B cell (primary cell): ENCODE measurements around the gene ATAD3B. TPM values are rescaled to one million over a fixed set of nuclear protein-coding genes. Genes with fewer than 3 reads are reported as not detected.
"Not testable (repeated sequence)": the region's sequence is repeated elsewhere in the genome, so short reads cannot be mapped to it uniquely, and the experiment has no call there.

Experiments used
- ATAC-seq: fragments of 200-7000 bp; cut with Tn5 transposase; one replicate; pipeline ENCODE4 v1.10.0; 2021; ENCODE audit warnings: low read depth, mild to moderate bottlenecking, moderate number of reproducible peaks, moderate library complexity
- CTCF ChIA-PET: fragments of 350-600 bp; sonication (Branson Sonifier 250); formaldehyde crosslinking; loops from one replicate; lab custom pipeline; 2021; ENCODE audit warnings: antibody characterized with exemption, inconsistent platforms; lab: Charles Lee
- POLR2A ChIA-PET: fragments of 350-600 bp; sonication (Branson Sonifier 250); formaldehyde crosslinking; loops from one replicate; lab custom pipeline; 2021; ENCODE audit warnings: antibody characterized with exemption; lab: Charles Lee
- DNase-seq: peaks from one replicate; pipeline ENCODE4 v3.0.0; 2013
- H2AFZ ChIP-seq: 2 replicates; pipeline ENCODE4 v1.6.1; 2012; ENCODE audit warnings: mild to moderate bottlenecking, low read depth, low read length; ENCODE audit not compliant: insufficient read depth, poor library complexity, severe bottlenecking
- H3K27ac ChIP-seq, 2 donors: 1 replicate in 1 of 2; 2 replicates in 1 of 2; pipeline ENCODE4 v1.5.1; 2012 to 2013; ENCODE audit warnings: low read length in 2 of 2, mild to moderate bottlenecking in 2 of 2, moderate library complexity in 1 of 2
- H3K27me3 ChIP-seq, 4 experiments: fragments of 200-600 bp in 1 of 4; sonication (generic) in 1 of 4; replicated peaks in 1 of 4; 1 replicate in 2 of 4; 2 replicates in 2 of 4; pipeline versions ENCODE4 v1.6.1 to v1.7.0; 2013 to 2016; ENCODE audit warnings: low read length in 3 of 4, mild to moderate bottlenecking in 2 of 4, mixed read lengths in 1 of 4, moderate library complexity in 1 of 4; ENCODE audit not compliant: insufficient read depth in 4 of 4, control insufficient read depth in 3 of 4; ENCODE audit errors: control extremely low read depth in 1 of 4
- H3K36me3 ChIP-seq, 2 experiments: replicated peaks in 1 of 2; 1 replicate in 1 of 2; 2 replicates in 1 of 2; pipeline versions ENCODE4 v1.6.1 to v1.7.1; 2013; ENCODE audit warnings: low read length in 1 of 2; ENCODE audit not compliant: insufficient read depth in 2 of 2, control insufficient read depth in 1 of 2; ENCODE audit errors: control extremely low read depth in 1 of 2, extremely low read depth in 1 of 2
- H3K4me1 ChIP-seq, 2 donors: fragments of 200-600 bp in 1 of 2; sonication (generic) in 1 of 2; 1 replicate in 1 of 2; 2 replicates in 1 of 2; pipeline versions ENCODE4 v1.5.1 to v1.6.1; 2013 to 2017; ENCODE audit warnings: low read length in 2 of 2; ENCODE audit not compliant: control insufficient read depth in 2 of 2, insufficient read depth in 2 of 2
- H3K4me2 ChIP-seq: replicated peaks from 2 replicates; pipeline ENCODE3; 2012; ENCODE audit warnings: mild to moderate bottlenecking, low read depth, low read length; ENCODE audit not compliant: poor library complexity, severe bottlenecking
- H3K4me3 ChIP-seq, 5 experiments: fragments of 200-600 bp in 1 of 5; sonication (generic) in 1 of 5; 1 replicate in 3 of 5; 2 replicates in 2 of 5; pipeline versions ENCODE4 v1.5.1 to v1.7.0; 2011 to 2016; ENCODE audit warnings: low read length in 4 of 5, mild to moderate bottlenecking in 4 of 5, low read depth in 2 of 5, control low read depth in 1 of 5, moderate library complexity in 1 of 5; ENCODE audit not compliant: insufficient read depth in 1 of 5; ENCODE audit errors: control extremely low read depth in 1 of 5, extremely low read depth in 1 of 5
- H3K79me2 ChIP-seq: fragments of 200-600 bp; sonication (generic); one replicate; pipeline ENCODE4 v1.6.0; 2016; ENCODE audit warnings: low read length; ENCODE audit not compliant: control insufficient read depth, insufficient read depth
- H3K9ac ChIP-seq: fragments of 200-600 bp; sonication (generic); 2 replicates; pipeline ENCODE4 v1.6.1; 2017; ENCODE audit warnings: mild to moderate bottlenecking, low read length, moderate library complexity
- H3K9me3 ChIP-seq, 3 donors: one replicate each; pipeline versions ENCODE4 v1.6.1 to v1.7.1; 2013; ENCODE audit warnings: low read length in 2 of 3; ENCODE audit not compliant: control insufficient read depth in 2 of 3, insufficient read depth in 1 of 3; ENCODE audit errors: control extremely low read depth in 1 of 3
- H4K20me1 ChIP-seq: 2 replicates; pipeline ENCODE4 v1.6.0; 2012; ENCODE audit warnings: mild to moderate bottlenecking, low read length; ENCODE audit not compliant: insufficient read depth, control insufficient read depth, poor library complexity, severe bottlenecking
- H3K27ac Mint-ChIP-seq: one replicate; pipeline ENCODE4 v1.8.0; 2021; ENCODE audit warnings: mixed read lengths
- H3K27me3 Mint-ChIP-seq: one replicate; pipeline ENCODE4 v1.8.0; 2021; ENCODE audit warnings: mixed read lengths
- H3K4me1 Mint-ChIP-seq: one replicate; pipeline ENCODE4 v1.8.0; 2021; ENCODE audit warnings: mixed read lengths
- H3K4me3 Mint-ChIP-seq: one replicate; pipeline ENCODE4 v1.8.0; 2021; ENCODE audit warnings: mixed read lengths
- H3K9me3 Mint-ChIP-seq: one replicate; pipeline ENCODE4 v1.8.0; 2022; ENCODE audit warnings: mixed read lengths; ENCODE audit not compliant: insufficient read depth
- EZH2 ChIP-seq: IDR thresholded peaks from 2 replicates; pipeline ENCODE4 v1.6.1; 2012; ENCODE audit warnings: borderline replicate concordance, low read depth, mild to moderate bottlenecking, moderate library complexity, low read length; ENCODE audit not compliant: insufficient read depth, poor library complexity, severe bottlenecking
- WGBS: methylation state at CpG from one replicate; pipeline ENCODE4 v1.1.5; 2013; ENCODE audit warnings: missing lambda C conversion rate; ENCODE audit not compliant: insufficient coverage; 5-methylcytosine and 5-hydroxymethylcytosine counted together
- intact Hi-C: fragments of 100-400 bp; cut with micrococcal nuclease; formaldehyde crosslinking; loops from one replicate; pipeline ENCODE4 v1.10.0; 2022
- polyA plus RNA-seq: library from polyadenylated mRNA; depleted of rRNA; stranded (reverse); fragments of >200 nt; gene quantifications from 2 replicates; pipeline ENCODE4 v1.2.3, GENCODE V29; 2012
- total RNA-seq, 2 donors: library from RNA; stranded (reverse); fragments of 120-200 nt in 1 of 2; gene quantifications; 1 replicate in 1 of 2; 2 replicates in 1 of 2; pipeline versions ENCODE4 v1.2.3 to v1.2.4, GENCODE V29; 2013 to 2022
- TF ChIP-seq, protein P1 (sequence below): fragments of 200-600 bp; IDR thresholded peaks from one replicate; pipeline ENCODE4 v1.8.0; 2022; ENCODE audit warnings: antibody characterized with exemption, mild to moderate bottlenecking

ATAD3B gene
- total and polyA plus RNA-seq, 2 donors (not counting 1 experiment from before 2014, with no cell fraction given), result 50.9 to 51.5 TPM

DNA sequence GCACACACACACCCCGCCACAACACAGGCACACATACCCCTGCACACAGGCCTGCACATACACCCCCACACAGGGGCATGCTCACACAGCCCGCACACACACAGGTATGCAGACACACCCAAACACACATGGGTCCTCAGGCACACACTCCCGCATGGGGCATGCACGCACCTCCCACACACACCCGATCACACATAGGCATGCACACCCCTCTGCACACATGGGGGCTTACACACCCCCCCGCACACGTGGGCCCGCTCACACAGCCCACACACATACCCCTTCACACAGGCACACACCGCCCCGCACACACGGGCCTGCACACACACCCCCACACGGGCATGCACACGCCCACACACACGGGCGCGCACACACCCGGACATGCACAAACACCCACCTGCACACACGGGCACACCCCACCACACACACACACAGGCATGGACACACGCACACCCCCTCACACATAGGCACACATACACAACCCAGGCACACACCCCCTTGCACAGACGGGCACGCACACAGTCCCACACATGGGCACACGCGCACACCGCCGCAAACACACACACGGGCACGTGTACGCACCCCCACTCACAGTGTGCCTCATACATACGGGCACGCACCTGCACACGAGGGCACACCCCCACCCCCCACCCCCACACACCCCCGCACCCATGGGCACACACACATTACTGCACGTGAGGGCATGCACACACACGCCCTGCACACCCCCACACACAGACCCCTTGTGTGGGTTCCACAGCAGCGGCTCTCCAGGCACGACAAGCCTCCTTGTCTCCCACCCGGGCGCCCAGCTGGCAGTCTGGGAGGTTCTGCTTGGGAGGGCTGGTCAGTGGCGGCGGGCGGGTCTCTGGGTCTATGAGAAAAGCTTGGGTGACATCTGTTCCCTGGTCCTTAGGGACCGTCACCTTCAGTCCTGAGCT, 8.3 kb downstream of the ATAD3B start:
- CTCF ChIA-PET, result no interaction called here
- POLR2A ChIA-PET, result no interaction called here
- Histone ChIP-seq H3K4me3 (no peak overlapping the region), H3K27me3 (no peaks in the 10 kb centered on the region), H3K79me2 (peaks cover 34% of the 10 kb centered on the region), H3K9ac (no peak overlapping the region), H2AFZ (no peak overlapping the region), H3K4me1 (no peaks in the 10 kb centered on the region), H3K36me3 (peaks cover 0 to 37% of the 10 kb centered on the region in 2 experiments), H3K4me2 (no peak overlapping the region), H3K9me3 (no peaks in the 10 kb centered on the region), H4K20me1 (peaks cover 15% of the 10 kb centered on the region), H3K27ac (no peak overlapping the region)
- Mint-ChIP-seq H3K27ac (no peak overlapping the region), H3K27me3 (no peaks in the 10 kb centered on the region), H3K9me3 (no peaks in the 10 kb centered on the region), H3K4me3 (no peak overlapping the region), H3K4me1 (peaks cover 2% of the 10 kb centered on the region)
- no peak for TF ChIP-seq EZH2
- TF ChIP-seq, protein P1, sequence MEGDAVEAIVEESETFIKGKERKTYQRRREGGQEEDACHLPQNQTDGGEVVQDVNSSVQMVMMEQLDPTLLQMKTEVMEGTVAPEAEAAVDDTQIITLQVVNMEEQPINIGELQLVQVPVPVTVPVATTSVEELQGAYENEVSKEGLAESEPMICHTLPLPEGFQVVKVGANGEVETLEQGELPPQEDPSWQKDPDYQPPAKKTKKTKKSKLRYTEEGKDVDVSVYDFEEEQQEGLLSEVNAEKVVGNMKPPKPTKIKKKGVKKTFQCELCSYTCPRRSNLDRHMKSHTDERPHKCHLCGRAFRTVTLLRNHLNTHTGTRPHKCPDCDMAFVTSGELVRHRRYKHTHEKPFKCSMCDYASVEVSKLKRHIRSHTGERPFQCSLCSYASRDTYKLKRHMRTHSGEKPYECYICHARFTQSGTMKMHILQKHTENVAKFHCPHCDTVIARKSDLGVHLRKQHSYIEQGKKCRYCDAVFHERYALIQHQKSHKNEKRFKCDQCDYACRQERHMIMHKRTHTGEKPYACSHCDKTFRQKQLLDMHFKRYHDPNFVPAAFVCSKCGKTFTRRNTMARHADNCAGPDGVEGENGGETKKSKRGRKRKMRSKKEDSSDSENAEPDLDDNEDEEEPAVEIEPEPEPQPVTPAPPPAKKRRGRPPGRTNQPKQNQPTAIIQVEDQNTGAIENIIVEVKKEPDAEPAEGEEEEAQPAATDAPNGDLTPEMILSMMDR, result no peak
- intact Hi-C loops, result no loop called here
- DNase-seq (no peak), ATAC-seq (no peak)
- 96% methylated on average over 35 of the region's 42 CpGs for WGBS

DNA sequence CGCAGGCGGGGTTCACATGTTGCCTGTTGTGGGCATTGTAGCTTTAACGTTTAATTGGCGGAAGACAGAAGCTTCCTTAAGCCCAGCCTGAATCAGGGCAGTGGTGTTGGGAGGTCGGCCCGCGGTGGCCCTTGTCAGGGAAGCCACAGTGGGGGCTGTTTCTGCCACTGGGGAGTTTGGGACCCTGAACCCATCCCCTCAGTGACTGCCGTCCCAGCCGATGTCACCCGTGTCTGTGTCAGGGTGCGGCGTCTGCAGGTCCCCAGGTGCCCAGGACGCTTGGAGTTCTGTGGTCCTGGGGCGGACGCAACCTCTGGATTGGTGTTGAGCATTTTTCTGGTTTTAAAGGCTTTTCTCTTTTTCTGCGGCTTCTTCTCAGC, 8.9 kb downstream of the ATAD3B start:
- H3K4me3 Mint-ChIP-seq, H3K9me3 Mint-ChIP-seq, H3K9me3 ChIP-seq, POLR2A ChIA-PET, H3K9ac ChIP-seq, DNase-seq, H2AFZ ChIP-seq, H3K27me3 Mint-ChIP-seq, CTCF ChIA-PET, ATAC-seq, H3K4me1 Mint-ChIP-seq, H3K27me3 ChIP-seq, H3K27ac ChIP-seq, H3K27ac Mint-ChIP-seq, H3K4me3 ChIP-seq, H3K4me2 ChIP-seq, H3K4me1 ChIP-seq, intact Hi-C loops: not testable (repeated sequence)
- peaks cover 29% of the 10 kb centered on the region for H3K79me2 ChIP-seq
- WGBS, result 97% methylated on average over 13 of the region's 16 CpGs
- H4K20me1 ChIP-seq, result peaks cover 15% of the 10 kb centered on the region
- H3K36me3 ChIP-seq, result peaks cover 0 to 37% of the 10 kb centered on the region in 2 experiments

DNA sequence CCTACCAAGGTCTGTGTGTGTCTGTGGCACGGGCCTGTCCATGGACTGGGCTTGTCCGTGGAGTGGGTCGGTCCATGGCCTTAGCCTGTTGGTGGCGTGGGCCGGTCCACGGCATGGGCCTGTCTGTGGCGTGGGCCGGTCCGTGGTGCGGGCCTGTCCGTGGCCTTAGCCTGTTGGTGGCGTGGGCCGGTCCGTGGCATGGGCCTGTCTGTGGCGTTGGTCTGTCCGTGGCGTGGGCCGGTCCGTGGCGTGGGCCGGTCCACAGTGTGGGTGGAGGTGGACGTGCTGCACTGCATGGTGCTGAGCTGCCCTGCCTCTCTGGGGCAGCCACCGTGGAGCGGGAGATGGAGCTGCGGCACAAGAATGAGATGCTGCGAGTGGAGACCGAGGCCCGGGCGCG, 10.2 kb downstream of the ATAD3B start:
- H3K4me1 Mint-ChIP-seq, DNase-seq, H3K27me3 ChIP-seq, H3K4me3 ChIP-seq, H3K4me2 ChIP-seq, H3K27ac Mint-ChIP-seq, H3K27ac ChIP-seq, H3K9me3 ChIP-seq, H3K9ac ChIP-seq, CTCF ChIA-PET, H2AFZ ChIP-seq, H3K4me3 Mint-ChIP-seq, H3K9me3 Mint-ChIP-seq, H3K27me3 Mint-ChIP-seq, H4K20me1 ChIP-seq, H3K4me1 ChIP-seq, intact Hi-C loops, POLR2A ChIA-PET, ATAC-seq: not testable (repeated sequence)
- Histone ChIP-seq H3K36me3 (peaks cover 0 to 37% of the 10 kb centered on the region in 2 experiments), H3K79me2 (peaks cover 24% of the 10 kb centered on the region)
- 95% methylated on average over 18 of the region's 30 CpGs for WGBS
